Activated CD8-positive, alpha-beta T cell treated with anti-CD3 and anti-CD28 coated beads for 36 hours (primary cell): ENCODE results near the gene UBE2M. TPM values are rescaled to one million over a fixed set of nuclear protein-coding genes. Genes with fewer than 3 reads are reported as not detected.

Source experiments
- ATAC-seq: fragments of 200-7000 bp; cut with Tn5 transposase; one replicate; pipeline ENCODE4 v1.10.0; 2021; ENCODE audit warnings: mild to moderate bottlenecking, moderate library complexity
- CTCF ChIA-PET: fragments of 350-600 bp; sonication (Branson Sonifier 250); formaldehyde crosslinking; loops from one replicate; lab custom pipeline; 2021; ENCODE audit warnings: antibody characterized with exemption; lab: Charles Lee
- POLR2A ChIA-PET: fragments of 350-600 bp; sonication (Branson Sonifier 250); formaldehyde crosslinking; loops from one replicate; lab custom pipeline; 2021; ENCODE audit warnings: antibody characterized with exemption; lab: Charles Lee
- DNase-seq: peaks from one replicate; pipeline ENCODE4 v3.0.0-alpha.2; 2020
- H3K27ac Mint-ChIP-seq: one replicate; pipeline ENCODE4 v1.8.0; 2021; ENCODE audit warnings: mild to moderate bottlenecking, mixed read lengths
- H3K27me3 Mint-ChIP-seq: one replicate; pipeline ENCODE4 v1.8.0; 2021; ENCODE audit warnings: mixed read lengths
- H3K36me3 Mint-ChIP-seq: one replicate; pipeline ENCODE4 v1.8.0; 2021; ENCODE audit warnings: low read depth, mixed read lengths
- H3K4me1 Mint-ChIP-seq: one replicate; pipeline ENCODE4 v1.8.0; 2021; ENCODE audit warnings: low read depth, mixed read lengths
- H3K4me3 Mint-ChIP-seq: one replicate; pipeline ENCODE4 v1.8.0; 2021; ENCODE audit warnings: mild to moderate bottlenecking, moderate library complexity, mixed read lengths
- H3K9me3 Mint-ChIP-seq: one replicate; pipeline ENCODE4 v1.8.0; 2021; ENCODE audit warnings: mixed read lengths
- CTCF ChIP-seq: fragments of 200-600 bp; IDR thresholded peaks from one replicate; pipeline ENCODE4 v1.8.0; 2022; ENCODE audit warnings: antibody characterized with exemption, mild to moderate bottlenecking
- intact Hi-C: fragments of 100-400 bp; cut with micrococcal nuclease; formaldehyde crosslinking; loops from one replicate; pipeline ENCODE4 v1.10.0; 2022
- total RNA-seq, 2 experiments: library from RNA; stranded (reverse); gene quantifications; one replicate each; pipeline ENCODE4 v1.2.3, GENCODE V29; 2021

UBE2M gene
- total RNA-seq, 2 experiments from 2014 or later: 107 to 114 TPM

GRCh38 chr19:58560921-58561320, 2.5 kb upstream of the UBE2M start:
- Mint-ChIP-seq H3K27ac (peak overlapping the region; percentile 99), H3K36me3 (peaks cover 41% of the 10 kb centered on the region), H3K9me3 (no peaks in the 10 kb centered on the region), H3K4me3 (peak overlapping the region; percentile 98), H3K4me1 (peaks cover 47% of the 10 kb centered on the region), H3K27me3 (no peaks in the 10 kb centered on the region)
- no peak for TF ChIP-seq CTCF
- ATAC-seq: no peak
- ChIA-PET POLR2A (interaction anchor here (0.8 to 5.1 kb wide), 8 partner anchors 8 to 55 kb away, joined by 3 to 35 read pairs (median 16); partner anchors contain the start of genes CHMP2A, MZF1, TRIM28 and ZBTB45), CTCF (interaction anchor here (1.5 to 1.6 kb wide), 2 partner anchors 20 to 41 kb away, joined by 8 to 10 read pairs; partner anchors contain the start of gene ZBTB45)
- intact Hi-C loops: no loop called here
- DNase-seq: no peak

- DNase-seq (no peak), ATAC-seq (no peak)
- H3K4me3 Mint-ChIP-seq: peak overlapping the region; percentile 98
- TF ChIP-seq CTCF: no peak
- ChIA-PET CTCF (interaction anchor here (1.0 to 1.8 kb wide), 3 partner anchors 15 to 41 kb away, joined by 6 to 10 read pairs (median 7); partner anchors contain the start of gene ZBTB45), POLR2A (interaction anchor here (0.8 to 5.1 kb wide), 12 partner anchors 7 to 54 kb away, joined by 3 to 39 read pairs (median 14); partner anchors contain the start of genes CHMP2A, MZF1, TRIM28 and ZBTB45)
- H3K9me3 Mint-ChIP-seq: no peaks in the 10 kb centered on the region
- H3K36me3 Mint-ChIP-seq: peaks cover 45% of the 10 kb centered on the region
- H3K27me3 Mint-ChIP-seq: no peaks in the 10 kb centered on the region
- peaks cover 50% of the 10 kb centered on the region for H3K4me1 Mint-ChIP-seq
- H3K27ac Mint-ChIP-seq: peak overlapping the region; percentile 99
- intact Hi-C loops: no loop called here
Measured at GRCh38 chr19:58560007-58560887, 1.8 kb upstream of the UBE2M start.

- H3K9me3 Mint-ChIP-seq: no peaks in the 10 kb centered on the region
- H3K36me3 Mint-ChIP-seq: peaks cover 50% of the 10 kb centered on the region
- H3K4me1 Mint-ChIP-seq: peaks cover 53% of the 10 kb centered on the region
- ATAC-seq (peak; percentile 4), DNase-seq (peak; percentile 85)
- intact Hi-C loops: no loop called here
- H3K27ac Mint-ChIP-seq: peak overlapping the region; percentile 99
- H3K27me3 Mint-ChIP-seq: no peaks in the 10 kb centered on the region
- ChIA-PET CTCF (interaction anchor here (1.0 to 1.8 kb wide), 2 partner anchors 16 to 40 kb away, joined by 6 to 7 read pairs; partner anchors contain the start of gene ZBTB45), POLR2A (interaction anchor here (1.1 to 4.2 kb wide), 5 partner anchors 13 to 40 kb away, joined by 3 to 39 read pairs (median 5); partner anchors contain the start of genes MZF1, TRIM28 and ZBTB45)
- H3K4me3 Mint-ChIP-seq: peak overlapping the region; percentile 98
- TF ChIP-seq CTCF: no peak
Measured at GRCh38 chr19:58559275-58560006, 1.0 kb upstream of the UBE2M start.

- Mint-ChIP-seq H3K9me3 (no peaks in the 10 kb centered on the region), H3K36me3 (peaks cover 54% of the 10 kb centered on the region), H3K27me3 (no peaks in the 10 kb centered on the region), H3K4me3 (peak overlapping the region; percentile 98), H3K4me1 (peaks cover 53% of the 10 kb centered on the region), H3K27ac (peak overlapping the region; percentile 99)
- CTCF ChIA-PET: interaction anchor here (1.0 to 1.8 kb wide), 3 partner anchors 17 to 45 kb away, joined by 5 to 7 read pairs (median 6); partner anchors contain the start of gene ZBTB45
- ATAC-seq (peak; percentile 69), DNase-seq (peak; percentile 100)
- POLR2A ChIA-PET: interaction anchor here (1.1 to 4.2 kb wide), 5 partner anchors 8 to 40 kb away, joined by 3 to 39 read pairs (median 3); partner anchors contain the start of genes TRIM28 and ZBTB45
- intact Hi-C loops: no loop called here
- no peak for TF ChIP-seq CTCF
Measured at GRCh38 chr19:58558623-58559274, 338 bp upstream of the UBE2M start.
